HEK293 (cell line): Measurements from ENCODE around the gene MINDY2.

Experiments
- OVOL3 ChIP-seq: fragments of 450-650 bp; formaldehyde crosslinking; IDR thresholded peaks from 2 replicates; pipeline ENCODE4 v1.5.1; 2016; ENCODE audit warnings: missing biosample characterization, missing genetic modification characterization
- ZNF423 ChIP-seq: fragments of 450-650 bp; formaldehyde crosslinking; IDR thresholded peaks from 2 replicates; pipeline ENCODE4 v1.5.1; 2016; ENCODE audit warnings: missing biosample characterization, missing genetic modification characterization
- TF ChIP-seq, protein P1 (sequence below): fragments of 450-650 bp; formaldehyde crosslinking; IDR thresholded peaks from 2 replicates; pipeline ENCODE4 v1.5.1; 2016; ENCODE audit warnings: missing biosample characterization, missing genetic modification characterization
- TF ChIP-seq, protein P2 (sequence below): fragments of 450-650 bp; formaldehyde crosslinking; IDR thresholded peaks from 2 replicates; pipeline ENCODE4 v1.5.1; 2016; ENCODE audit warnings: missing biosample characterization, missing genetic modification characterization
- TF ChIP-seq, protein P3 (sequence below): fragments of 450-650 bp; formaldehyde crosslinking; IDR thresholded peaks from 2 replicates; pipeline ENCODE4 v1.5.1; 2017; ENCODE audit warnings: missing biosample characterization, missing genetic modification characterization

DNA sequence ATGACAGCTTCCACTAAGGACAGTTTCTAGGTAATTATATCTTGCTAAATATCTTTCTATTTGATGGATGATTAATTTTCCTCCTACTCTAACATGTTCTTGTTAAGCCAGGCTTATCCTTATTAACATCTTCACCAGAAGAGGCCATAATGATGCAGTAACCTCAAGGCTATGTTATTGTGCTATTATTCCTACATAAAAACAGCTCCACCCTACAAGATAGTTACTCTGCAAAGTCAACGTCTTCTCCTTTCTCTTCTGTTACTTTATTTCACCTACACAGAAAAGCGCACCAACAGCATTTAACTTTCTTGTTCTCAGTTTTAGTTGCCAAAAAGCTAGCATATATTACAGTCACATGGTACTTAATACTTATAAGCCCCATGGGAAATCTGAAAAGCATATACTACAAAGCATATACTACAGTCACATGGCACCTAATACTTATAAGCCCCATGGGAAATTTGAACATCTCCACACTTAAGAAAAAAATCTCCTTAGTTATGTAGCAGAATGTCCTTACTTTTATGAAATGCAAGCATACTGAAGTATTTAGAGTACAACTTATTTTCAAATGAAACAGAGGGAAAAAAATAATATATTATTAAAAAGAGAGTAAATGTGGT is 35.0 kb upstream of the MINDY2 start:
- TF ChIP-seq, protein P1, sequence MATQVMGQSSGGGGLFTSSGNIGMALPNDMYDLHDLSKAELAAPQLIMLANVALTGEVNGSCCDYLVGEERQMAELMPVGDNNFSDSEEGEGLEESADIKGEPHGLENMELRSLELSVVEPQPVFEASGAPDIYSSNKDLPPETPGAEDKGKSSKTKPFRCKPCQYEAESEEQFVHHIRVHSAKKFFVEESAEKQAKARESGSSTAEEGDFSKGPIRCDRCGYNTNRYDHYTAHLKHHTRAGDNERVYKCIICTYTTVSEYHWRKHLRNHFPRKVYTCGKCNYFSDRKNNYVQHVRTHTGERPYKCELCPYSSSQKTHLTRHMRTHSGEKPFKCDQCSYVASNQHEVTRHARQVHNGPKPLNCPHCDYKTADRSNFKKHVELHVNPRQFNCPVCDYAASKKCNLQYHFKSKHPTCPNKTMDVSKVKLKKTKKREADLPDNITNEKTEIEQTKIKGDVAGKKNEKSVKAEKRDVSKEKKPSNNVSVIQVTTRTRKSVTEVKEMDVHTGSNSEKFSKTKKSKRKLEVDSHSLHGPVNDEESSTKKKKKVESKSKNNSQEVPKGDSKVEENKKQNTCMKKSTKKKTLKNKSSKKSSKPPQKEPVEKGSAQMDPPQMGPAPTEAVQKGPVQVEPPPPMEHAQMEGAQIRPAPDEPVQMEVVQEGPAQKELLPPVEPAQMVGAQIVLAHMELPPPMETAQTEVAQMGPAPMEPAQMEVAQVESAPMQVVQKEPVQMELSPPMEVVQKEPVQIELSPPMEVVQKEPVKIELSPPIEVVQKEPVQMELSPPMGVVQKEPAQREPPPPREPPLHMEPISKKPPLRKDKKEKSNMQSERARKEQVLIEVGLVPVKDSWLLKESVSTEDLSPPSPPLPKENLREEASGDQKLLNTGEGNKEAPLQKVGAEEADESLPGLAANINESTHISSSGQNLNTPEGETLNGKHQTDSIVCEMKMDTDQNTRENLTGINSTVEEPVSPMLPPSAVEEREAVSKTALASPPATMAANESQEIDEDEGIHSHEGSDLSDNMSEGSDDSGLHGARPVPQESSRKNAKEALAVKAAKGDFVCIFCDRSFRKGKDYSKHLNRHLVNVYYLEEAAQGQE (tag by site-specific recombination), result no peak
- TF ChIP-seq, protein P2, sequence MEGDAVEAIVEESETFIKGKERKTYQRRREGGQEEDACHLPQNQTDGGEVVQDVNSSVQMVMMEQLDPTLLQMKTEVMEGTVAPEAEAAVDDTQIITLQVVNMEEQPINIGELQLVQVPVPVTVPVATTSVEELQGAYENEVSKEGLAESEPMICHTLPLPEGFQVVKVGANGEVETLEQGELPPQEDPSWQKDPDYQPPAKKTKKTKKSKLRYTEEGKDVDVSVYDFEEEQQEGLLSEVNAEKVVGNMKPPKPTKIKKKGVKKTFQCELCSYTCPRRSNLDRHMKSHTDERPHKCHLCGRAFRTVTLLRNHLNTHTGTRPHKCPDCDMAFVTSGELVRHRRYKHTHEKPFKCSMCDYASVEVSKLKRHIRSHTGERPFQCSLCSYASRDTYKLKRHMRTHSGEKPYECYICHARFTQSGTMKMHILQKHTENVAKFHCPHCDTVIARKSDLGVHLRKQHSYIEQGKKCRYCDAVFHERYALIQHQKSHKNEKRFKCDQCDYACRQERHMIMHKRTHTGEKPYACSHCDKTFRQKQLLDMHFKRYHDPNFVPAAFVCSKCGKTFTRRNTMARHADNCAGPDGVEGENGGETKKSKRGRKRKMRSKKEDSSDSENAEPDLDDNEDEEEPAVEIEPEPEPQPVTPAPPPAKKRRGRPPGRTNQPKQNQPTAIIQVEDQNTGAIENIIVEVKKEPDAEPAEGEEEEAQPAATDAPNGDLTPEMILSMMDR (tag by site-specific recombination), result no peak
- TF ChIP-seq ZNF423 (no peak), OVOL3 (tag by site-specific recombination) (no peak)
- TF ChIP-seq, protein P3, sequence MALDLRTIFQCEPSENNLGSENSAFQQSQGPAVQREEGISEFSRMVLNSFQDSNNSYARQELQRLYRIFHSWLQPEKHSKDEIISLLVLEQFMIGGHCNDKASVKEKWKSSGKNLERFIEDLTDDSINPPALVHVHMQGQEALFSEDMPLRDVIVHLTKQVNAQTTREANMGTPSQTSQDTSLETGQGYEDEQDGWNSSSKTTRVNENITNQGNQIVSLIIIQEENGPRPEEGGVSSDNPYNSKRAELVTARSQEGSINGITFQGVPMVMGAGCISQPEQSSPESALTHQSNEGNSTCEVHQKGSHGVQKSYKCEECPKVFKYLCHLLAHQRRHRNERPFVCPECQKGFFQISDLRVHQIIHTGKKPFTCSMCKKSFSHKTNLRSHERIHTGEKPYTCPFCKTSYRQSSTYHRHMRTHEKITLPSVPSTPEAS (tag by site-specific recombination), result no peak
